HK-2 (cell line): ENCODE data around the gene DSCAM.
"Not testable (repeated sequence)": the region's sequence is repeated elsewhere in the genome, so short reads cannot be mapped to it uniquely, and the experiment has no call there.

Source experiments
- DNase-seq: peaks from one replicate; pipeline ENCODE4 v3.0.0-alpha.2; 2018; ENCODE audit not compliant: unreplicated experiment

DSCAM gene

GRCh38 chr21:40250514-40251294 is 596.3 kb downstream of the DSCAM start:
- no peak for DNase-seq

- no peak for DNase-seq
Observed at GRCh38 chr21:40244981-40245380, 602.0 kb downstream of the DSCAM start.

- DNase-seq, result no peak
Observed at GRCh38 chr21:40243685-40244084, 603.3 kb downstream of the DSCAM start.

GRCh38 chr21:40242586-40243265 is 604.2 kb downstream of the DSCAM start:
- DNase-seq, result no peak

- DNase-seq, result no peak
Observed at GRCh38 chr21:40235528-40235927, 611.4 kb downstream of the DSCAM start.

DNA sequence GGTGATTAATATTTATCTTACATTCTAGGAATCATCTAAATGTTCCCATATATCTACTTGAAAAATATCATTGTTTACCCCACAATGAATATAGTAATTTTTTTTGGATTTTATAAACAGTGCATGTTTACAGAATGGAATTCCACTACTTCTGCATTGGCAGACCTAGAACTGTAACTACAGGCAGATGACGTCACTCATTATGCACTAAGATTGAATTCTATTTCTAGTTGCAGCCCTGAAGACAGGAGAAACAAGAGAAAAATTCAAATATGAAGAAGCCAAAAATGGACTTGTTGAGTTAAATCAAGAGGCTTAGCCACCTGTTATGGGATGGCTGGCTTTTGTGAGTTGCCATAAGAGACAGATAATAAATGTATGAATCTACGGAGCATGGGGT is 615.0 kb downstream of the DSCAM start:
- DNase-seq, result no peak

- DNase-seq, result no peak
Observed at GRCh38 chr21:40227096-40227495, 619.9 kb downstream of the DSCAM start.

GRCh38 chr21:40215941-40216340 is 631.0 kb downstream of the DSCAM start:
- DNase-seq, result no peak

DNA sequence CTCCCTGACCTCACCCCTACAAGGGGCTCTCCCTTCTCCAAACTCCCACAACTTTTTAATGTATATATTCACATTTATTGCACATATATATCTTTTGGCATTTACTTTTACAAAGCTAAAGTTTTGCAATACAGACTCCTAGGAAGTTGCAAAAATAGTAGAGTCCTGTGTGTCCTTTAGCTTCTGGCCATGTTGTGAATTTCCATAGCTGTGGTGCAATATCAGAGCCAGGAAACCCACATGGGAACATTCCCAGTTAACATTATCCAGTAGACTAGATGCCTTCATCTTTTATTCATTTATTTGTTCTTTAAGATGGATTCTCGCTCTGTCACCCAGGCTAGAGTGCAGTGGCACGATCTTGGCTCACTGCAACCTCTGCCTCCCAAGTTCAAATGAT is 636.7 kb downstream of the DSCAM start:
- no peak for DNase-seq

- no peak for DNase-seq
Observed at GRCh38 chr21:40208948-40209345, 638.0 kb downstream of the DSCAM start.

DNA sequence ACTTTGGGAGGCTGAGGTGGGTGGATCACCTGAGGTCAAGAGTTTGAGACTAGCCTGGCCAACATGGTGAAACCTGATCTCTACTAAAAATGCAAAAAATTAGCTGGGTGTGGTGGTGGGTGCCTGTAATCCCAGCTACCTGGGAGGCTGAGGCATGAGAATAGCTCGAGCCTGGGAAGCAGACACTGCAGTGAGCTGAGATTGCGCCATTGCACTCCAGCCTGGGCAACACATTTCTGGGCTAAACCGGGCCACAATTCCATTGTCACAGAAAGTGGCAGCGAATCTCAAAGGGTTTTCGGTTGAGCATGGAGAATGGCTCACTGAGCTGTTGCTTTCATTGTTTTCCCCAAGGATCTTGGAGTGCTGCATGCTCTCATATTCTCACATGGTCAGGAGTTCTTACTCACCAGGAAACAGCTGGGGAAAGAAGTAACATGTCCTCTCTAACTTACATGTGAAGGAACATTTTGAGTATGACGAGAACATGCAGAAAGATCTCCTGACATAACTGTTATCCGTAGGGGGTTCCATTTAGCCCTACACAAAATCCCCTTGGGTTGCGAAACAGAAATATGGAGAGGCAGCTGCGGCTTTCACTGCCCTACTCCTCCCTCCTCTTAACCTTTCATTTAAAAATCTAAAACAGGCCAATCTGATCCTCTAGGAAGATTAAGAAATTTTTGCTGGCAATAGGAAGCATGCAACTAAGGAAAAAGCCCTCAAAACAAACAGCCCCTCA is 638.6 kb downstream of the DSCAM start:
- no peak for DNase-seq

GRCh38 chr21:40200946-40201345 is 646.0 kb downstream of the DSCAM start:
- no peak for DNase-seq

DNA sequence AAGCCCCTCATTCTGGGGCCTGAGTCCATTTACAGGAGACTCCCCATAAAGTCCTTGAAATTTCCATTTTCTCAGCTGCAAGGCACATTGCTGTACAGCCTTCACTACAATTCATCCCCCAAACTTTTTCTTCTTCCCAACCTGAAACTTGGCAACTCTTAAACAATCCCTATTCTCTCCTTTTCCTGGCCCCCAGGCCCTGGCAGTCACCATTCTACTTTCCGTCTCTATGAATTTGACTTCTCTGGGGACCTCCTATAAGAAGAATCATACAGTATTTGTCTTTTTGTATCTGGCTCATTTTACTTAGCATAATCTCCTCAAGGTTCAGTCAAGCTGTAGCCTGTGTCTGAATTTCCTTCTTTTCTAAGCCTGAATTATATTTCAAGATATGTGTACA is 646.8 kb downstream of the DSCAM start:
- DNase-seq, result no peak

GRCh38 chr21:40194185-40194980 is 652.6 kb downstream of the DSCAM start:
- no peak for DNase-seq

DNA sequence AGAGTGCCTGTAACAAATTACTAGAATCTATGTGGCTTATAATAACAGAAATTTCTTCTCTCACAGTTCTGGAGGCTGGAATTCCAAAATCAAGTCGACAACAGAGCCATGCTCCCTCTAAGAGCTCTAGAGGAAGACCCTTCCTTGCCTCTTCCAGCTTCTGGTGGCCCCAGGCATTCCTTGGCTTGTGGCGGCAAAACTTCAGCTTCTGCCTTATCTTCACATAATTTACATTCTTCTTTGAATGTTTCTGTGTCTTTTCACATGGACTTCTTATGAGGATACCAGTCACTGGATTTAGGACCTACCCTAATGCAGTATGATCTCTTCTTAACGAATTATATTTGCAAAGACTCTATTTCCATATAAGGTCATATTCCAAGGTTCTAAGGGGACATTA is 655.3 kb downstream of the DSCAM start:
- DNase-seq, result no peak

GRCh38 chr21:40191196-40191595 is 655.8 kb downstream of the DSCAM start:
- no peak for DNase-seq

DNA sequence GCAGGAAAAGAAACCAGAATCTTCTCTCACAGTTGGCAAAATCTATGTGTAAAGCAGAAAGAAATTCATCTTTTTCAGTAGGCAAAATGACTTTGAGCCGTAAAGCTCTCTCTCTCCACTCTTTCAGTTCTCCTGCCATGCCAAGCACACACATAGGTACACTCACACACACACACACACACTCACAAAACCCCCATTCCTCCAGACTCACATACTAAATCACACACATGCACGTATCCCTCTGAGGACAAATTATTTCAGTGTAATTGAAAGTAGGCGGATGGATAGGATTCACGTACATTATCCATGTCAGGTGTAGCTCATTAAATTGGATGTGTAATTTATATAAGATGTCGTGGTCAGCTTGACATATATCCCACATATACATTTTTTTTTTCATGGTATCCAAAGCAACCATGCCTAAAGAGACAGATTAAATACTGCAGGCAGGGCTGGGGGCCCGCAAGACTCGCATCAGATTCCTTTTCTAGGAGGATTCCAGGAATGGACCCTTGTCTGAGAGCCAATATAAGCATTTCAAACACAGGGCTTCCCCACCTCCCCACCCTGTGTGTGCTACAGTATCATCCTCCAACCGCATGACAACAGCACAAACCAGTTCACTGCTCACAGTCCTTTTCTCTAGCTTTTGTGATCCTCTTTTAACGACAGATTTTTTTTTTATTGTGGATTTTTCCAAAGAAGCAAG is 658.9 kb downstream of the DSCAM start:
- DNase-seq, result no peak

- DNase-seq, result no peak
Observed at GRCh38 chr21:40187244-40187643, 659.7 kb downstream of the DSCAM start.

- DNase-seq, result no peak
Observed at GRCh38 chr21:40186045-40186444, 660.9 kb downstream of the DSCAM start.

- DNase-seq, result no peak
Observed at GRCh38 chr21:40185208-40185607, 661.8 kb downstream of the DSCAM start.

DNA sequence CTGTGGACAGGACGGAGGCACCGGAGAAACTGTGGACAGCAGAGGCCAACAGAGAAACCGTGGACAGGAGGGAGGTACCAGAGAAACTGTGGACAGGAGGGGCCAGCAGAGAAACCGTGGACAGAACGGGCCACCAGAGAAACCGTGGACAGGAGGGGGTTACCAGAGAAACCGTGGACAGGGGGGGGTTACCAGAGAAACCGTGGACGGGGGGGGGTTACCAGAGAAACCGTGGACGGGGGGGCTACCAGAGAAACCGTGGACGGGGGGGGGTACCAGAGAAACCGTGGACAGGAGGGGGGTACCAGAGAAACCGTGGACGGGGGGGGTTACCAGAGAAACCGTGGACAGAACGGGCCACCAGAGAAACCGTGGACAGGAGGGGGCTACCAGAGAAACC is 664.5 kb downstream of the DSCAM start:
- not testable (repeated sequence) for DNase-seq
